HG02884 (cell line): ENCODE results near the gene CCNL1.

ENCODE experiments used
- ATAC-seq: cut with Tn5 transposase; IDR thresholded peaks from one replicate; pipeline ENCODE4 v1.9.1; 2021; ENCODE audit warnings: mild to moderate bottlenecking, moderate library complexity; ENCODE audit not compliant: unreplicated experiment

Gene CCNL1

GRCh38 chr3:157147099-157147803 lies 12.7 kb downstream of the CCNL1 start:
- ATAC-seq, result no peak

DNA sequence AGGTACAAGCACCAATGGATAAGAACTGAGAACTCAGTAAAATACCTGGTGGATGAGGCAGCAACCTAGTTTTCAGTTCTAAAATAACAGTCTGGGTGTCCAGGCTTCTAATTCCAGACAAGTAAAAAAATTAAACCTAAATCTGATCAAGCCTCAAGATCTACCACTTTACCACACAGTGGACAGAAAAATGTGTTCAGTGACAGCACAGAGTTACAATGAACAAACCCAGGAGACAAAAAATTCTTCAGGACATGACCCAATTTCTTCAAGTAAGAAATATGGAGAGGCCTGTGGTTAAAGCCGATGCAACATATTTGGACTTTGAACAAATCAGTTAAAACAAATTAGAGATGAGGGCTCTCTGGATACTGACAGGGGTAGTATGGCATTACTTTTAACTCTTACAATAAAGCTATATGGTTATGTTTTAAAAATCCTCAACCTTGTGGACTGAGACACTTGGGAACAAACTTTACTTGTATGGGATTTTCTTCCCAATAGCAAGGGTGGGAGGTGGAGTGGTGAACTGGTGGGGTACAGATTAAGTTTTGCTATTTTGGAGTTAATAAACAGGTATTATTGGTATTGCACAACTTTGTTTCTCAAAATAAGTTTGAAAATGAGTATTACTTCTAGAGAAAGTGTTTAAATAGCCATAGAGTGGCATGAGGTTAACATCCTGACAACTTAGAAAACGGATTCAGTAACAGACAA lies 14.2 kb downstream of the CCNL1 start:
- ATAC-seq, result no peak

- no peak for ATAC-seq
Measured at GRCh38 chr3:157142315-157142714, 17.6 kb downstream of the CCNL1 start.

- ATAC-seq, result no peak
Measured at GRCh38 chr3:157139938-157140534, 19.9 kb downstream of the CCNL1 start.

- ATAC-seq, result no peak
Measured at GRCh38 chr3:157136647-157137387, 23.1 kb downstream of the CCNL1 start.

- no peak for ATAC-seq
Measured at GRCh38 chr3:157135671-157136396, 24.1 kb downstream of the CCNL1 start.

DNA sequence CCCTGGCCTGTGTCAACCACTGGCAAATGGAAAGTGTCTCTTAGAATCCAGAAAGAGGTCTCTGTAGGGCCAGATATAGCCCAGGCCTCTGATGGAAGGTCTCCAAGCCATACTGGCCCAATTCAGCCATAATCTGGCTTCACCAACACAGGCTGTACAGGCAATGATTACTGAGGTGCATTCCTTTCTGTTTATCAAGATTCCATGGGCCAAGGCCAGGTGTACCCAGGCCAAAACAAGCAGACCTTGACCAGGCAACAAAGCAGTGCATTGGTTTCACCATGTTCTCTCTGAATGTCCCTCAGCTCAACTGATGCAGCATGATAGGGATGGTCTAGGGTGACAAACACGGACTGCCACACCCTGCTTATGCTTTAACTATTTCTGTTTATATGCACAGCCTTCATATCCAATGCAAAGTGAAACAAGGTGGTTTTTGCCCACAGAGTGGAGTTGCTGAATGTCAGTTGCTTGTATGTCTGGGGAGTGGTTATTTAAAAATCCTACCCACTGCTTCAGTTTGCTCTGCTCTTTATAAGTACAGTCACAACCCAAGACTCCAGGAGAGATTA lies 25.2 kb downstream of the CCNL1 start:
- peak; percentile 65 for ATAC-seq

DNA sequence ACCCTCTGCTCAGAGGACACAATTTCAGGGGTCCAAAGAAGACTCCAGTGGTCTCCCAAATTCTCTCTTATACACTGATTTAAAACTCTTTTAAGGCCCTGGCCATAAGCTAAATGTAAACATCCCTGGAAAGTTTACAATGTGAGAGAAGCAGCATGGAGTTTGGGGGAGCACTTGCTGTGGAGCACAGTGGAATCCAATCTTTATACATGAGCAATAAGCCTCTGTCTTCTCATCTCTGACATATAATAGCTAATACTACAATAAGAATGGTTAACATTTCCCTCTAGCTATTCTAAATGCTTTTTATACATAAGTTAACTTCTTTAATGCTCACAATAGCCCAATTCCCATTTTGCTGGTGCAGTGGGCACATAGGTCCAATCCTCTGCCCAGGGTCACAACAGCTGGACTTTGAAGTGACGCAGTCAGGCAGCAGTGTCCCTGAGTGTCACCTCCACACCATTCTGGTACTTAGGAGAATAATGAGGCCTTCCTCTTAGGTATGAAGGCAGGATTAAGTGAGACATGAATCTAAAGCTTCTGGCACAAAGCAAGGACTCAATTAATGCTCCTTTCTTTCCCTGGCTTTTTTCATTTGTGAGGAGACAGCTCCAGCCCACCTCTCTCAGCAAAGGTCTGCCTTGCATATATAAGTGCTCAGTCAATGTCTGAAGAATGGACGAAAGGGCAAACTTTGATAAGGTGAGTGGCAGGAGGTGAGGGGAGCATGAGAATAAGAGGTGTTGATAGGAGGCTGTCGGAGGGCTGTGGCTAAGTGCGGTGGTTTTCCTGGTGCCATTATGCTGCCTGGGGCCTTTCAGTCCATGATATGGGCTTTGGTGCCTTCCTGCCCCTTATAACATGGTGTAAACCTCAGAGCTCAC lies 26.3 kb downstream of the CCNL1 start:
- ATAC-seq, result no peak

- ATAC-seq, result no peak
Measured at GRCh38 chr3:157132936-157133335, 27.0 kb downstream of the CCNL1 start.

DNA sequence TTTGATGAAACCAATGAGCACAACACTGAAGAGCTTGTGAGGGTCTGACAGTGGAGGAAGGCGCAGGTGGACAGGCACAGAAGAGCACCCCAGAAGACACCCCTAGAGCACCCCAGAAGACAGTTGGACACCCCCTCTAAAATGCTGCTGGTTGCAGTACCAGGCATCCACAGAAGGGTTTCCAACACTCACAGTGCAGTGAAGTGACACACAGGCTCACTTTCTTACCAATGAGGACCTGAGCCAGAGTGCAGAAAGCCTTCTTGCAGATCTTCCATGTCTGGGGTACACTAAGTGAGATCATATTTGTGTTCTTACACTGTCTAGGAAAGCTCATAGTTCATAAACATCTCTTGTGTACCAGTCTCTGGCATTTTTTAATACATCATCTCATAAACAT lies 27.6 kb downstream of the CCNL1 start:
- no peak for ATAC-seq

DNA sequence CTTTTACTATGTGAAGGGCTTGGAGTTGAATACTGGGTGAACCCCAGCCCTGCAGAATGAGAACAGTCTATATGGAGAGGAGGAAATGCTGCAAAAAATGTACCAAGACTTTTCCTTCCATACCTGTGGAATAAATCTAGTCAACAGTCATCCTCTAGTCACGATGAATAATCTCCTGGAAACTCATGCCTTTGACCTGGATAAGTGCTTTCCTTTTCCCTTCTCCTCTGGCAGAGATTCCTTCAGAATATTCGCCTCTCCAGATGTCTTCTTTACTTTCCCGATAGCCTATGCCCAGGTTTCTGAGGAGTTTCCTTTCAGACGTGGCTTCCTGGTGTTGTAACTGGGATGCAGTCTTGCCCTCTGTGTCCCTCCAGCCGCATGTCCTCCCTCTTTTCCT lies 28.1 kb downstream of the CCNL1 start:
- ATAC-seq, result no peak

GRCh38 chr3:157130467-157131251 lies 29.3 kb downstream of the CCNL1 start:
- ATAC-seq, result no peak

DNA sequence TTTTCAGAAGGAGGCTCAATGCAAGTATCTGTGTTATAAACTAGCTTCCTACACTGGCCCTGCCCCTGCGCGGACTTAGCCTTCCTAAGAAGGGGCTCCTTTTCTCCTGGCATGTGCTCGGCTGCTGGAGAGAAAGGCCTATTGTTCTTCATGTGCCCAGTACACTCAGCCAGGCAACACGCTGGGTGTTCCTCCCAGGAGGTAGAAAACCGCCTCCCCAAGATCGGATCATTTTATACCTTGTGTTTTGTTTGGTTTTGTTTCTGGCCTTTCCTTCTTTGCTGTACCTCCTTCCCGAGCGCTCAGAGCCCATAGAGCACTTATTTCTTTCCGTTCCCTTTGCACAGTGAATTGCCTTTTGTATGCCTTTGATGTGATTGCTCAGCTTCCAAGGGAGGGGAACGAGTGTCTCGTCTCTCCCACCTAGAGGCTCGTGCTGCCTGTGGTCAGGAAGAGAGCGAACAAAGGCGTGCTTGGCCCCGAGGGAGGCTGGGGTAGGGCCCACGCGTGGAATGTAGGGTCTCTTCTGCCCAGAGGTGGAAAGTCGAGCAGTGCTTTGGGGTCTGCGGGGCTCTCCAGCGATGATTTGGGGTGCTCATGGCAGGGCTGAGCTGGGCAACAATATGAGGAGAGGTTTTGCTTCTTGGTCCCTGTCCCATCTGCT lies 30.0 kb downstream of the CCNL1 start:
- ATAC-seq, result no peak

DNA sequence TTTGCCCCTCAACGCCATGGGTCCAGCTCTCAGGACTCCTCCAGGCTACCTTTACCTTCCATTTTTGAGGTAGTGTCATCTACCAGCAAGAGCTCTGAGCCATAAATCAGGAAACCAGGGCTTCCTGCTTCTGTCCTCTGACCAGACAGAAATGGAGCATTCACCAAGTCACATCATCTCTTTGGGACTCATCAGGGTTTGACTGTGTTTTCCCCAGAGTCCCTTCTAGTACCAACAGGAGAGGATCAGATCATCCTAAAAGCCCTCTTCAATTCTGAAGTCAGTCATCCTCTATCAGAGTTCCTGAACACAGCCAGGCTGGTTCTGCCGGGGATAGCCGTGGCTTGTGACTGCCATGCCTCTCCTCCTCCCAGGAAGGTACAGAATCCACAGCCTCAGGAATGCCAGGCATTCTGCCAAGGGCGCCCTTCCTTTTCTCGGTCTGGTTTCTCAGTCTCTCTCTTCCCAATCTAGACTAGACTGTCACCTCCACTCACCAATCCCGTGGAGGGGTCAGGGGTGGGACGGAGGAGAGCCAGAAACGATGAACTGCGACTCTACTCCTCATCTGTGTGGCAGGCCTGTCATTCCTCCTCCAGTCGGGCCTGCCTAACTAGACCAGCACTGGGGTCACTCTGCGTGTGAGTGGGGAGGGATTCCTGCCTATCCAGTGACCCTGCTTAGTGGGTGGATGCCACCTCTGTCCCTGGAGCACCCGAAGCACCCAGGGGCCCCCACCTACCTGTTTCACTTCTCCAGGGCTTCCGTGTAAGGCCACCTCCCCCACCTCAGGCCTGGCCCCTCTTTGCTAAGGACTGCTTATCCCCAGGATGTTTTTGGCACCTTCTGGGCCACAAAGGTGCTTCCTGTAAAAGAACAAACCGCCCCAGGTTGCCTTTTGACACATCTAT lies 30.9 kb downstream of the CCNL1 start:
- peak; percentile 16 for ATAC-seq

DNA sequence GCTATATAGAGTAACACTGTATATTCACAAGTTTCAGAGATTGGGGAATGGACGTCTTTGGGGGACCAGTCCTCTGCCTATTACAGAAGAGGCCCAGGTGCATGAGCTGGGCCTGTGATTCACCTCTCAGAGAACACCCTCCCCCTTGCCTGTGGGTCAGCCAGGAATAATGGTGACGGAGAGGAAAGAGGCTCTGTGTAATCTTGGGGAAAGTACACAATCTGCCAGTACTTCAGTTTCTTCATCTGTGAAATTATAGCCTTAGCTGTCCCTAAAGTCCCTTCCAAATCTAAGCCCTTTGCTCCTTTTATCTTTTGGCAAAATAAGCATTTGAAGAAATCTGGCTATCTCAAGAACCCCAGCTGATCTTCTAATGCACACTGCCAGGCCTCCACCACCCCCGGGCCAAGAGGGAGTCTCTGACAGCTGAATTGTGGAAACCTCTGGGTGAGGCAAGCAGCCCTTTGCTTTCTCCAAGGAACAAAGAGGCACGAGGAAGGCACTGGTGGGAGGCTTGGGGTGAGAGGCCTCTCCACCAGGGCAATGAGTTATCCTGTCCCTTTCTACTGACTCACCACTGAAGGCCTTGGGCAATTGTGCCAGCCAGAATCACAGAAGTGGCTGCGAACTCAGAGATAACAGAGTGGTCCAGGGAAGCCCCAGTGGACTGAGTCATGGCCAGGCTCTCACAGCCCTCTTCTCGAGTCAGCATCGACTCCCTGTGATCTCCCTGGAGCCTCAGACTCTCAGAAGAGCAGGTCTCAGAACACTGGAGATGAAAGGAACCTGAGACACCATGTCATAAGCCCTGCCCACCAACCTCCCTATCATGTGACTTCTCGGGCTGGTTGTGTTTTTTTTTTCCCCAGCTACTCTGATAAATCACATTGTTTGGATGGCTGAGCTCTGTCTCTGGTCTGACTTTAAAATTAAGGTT lies 31.8 kb downstream of the CCNL1 start:
- ATAC-seq, result peak; percentile 48

DNA sequence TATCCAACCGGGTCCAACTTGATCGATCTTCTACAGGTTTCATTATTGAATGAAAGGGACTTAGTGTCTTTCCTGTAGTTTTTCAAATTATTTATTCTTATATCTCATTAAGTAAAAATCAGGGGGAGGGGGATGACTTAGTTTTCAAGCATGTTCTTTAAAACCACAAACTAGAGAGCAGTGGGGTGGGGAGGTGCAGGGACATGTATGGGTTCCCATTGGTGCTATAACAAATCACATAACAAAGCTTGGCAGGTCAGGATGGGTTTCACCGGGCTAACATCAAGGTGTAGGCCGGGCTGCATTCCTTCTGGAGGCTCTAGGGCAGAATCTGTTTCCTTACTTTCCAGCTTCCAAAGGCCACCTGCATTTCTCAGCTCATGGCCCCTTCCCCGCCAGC lies 32.7 kb downstream of the CCNL1 start:
- ATAC-seq, result no peak
